Karpas-422 (cell line): ENCODE data around the gene UGT1A8. TPM values are rescaled to one million over a fixed set of nuclear protein-coding genes. Genes with fewer than 3 reads are reported as not detected.

ENCODE experiments used
- DNase-seq: peaks from one replicate; pipeline ENCODE4 v3.0.0-alpha.2; 2015
- H2AFZ ChIP-seq: fragments of 200-600 bp; sonication (generic); 2 replicates; pipeline ENCODE4 v1.6.1; 2014; ENCODE audit warnings: antibody characterized with exemption, low read length, mixed read lengths
- H3K27ac ChIP-seq: fragments of 200-600 bp; sonication (generic); 2 replicates; pipeline ENCODE4 v1.5.1; 2014; ENCODE audit warnings: mild to moderate bottlenecking, low read length, moderate library complexity
- H3K27me3 ChIP-seq: fragments of 200-600 bp; sonication (generic); 2 replicates; pipeline ENCODE4 v1.6.1; 2014; ENCODE audit warnings: low read length, mixed read lengths
- H3K36me3 ChIP-seq: fragments of 200-600 bp; sonication (generic); 2 replicates; pipeline ENCODE4 v1.6.1; 2014; ENCODE audit warnings: low read length, mixed read lengths; ENCODE audit not compliant: insufficient read depth
- H3K4me1 ChIP-seq: fragments of 200-600 bp; sonication (generic); 2 replicates; pipeline ENCODE4 v1.6.1; 2014; ENCODE audit warnings: mild to moderate bottlenecking, low read length, mixed read lengths
- H3K4me2 ChIP-seq: fragments of 200-600 bp; sonication (generic); 2 replicates; pipeline ENCODE4 v1.6.1; 2014; ENCODE audit warnings: low read length, low read depth, mild to moderate bottlenecking; ENCODE audit not compliant: poor library complexity, severe bottlenecking
- H3K4me3 ChIP-seq: fragments of 200-600 bp; sonication (generic); 2 replicates; pipeline ENCODE4 v1.5.1; 2014; ENCODE audit warnings: mild to moderate bottlenecking, antibody characterized with exemption, low read length, mixed read lengths
- H3K79me2 ChIP-seq: fragments of 200-600 bp; sonication (generic); 2 replicates; pipeline ENCODE4 v1.6.1; 2014; ENCODE audit warnings: mild to moderate bottlenecking, low read length, mixed read lengths
- H3K9ac ChIP-seq: fragments of 200-600 bp; sonication (generic); 2 replicates; pipeline ENCODE4 v1.6.0; 2014; ENCODE audit warnings: low read length
- H3K9me2 ChIP-seq: fragments of 200-600 bp; sonication (generic), shearing (Covaris generic); replicated peaks from 2 replicates; pipeline ENCODE4 v1.6.0; 2014; ENCODE audit warnings: mild to moderate bottlenecking, low read length, moderate library complexity; ENCODE audit not compliant: insufficient read depth
- H3K9me3 ChIP-seq: fragments of 300-700, 200-600 bp; sonication (generic); 2 replicates; pipeline ENCODE4 v1.6.1; 2014; ENCODE audit warnings: low read length, mixed read lengths
- H4K20me1 ChIP-seq: fragments of 200-600 bp; sonication (generic); 2 replicates; pipeline ENCODE4 v1.6.1; 2014; ENCODE audit warnings: mild to moderate bottlenecking, antibody characterized with exemption, low read length, low read depth; ENCODE audit not compliant: insufficient read depth
- total RNA-seq: library from RNA; depleted of rRNA; stranded (reverse); fragments of >200 nt; shearing (Covaris generic); gene quantifications from 2 replicates; pipeline ENCODE4 v1.2.3, GENCODE V29; 2014; ENCODE audit warnings: low replicate concordance

UGT1A8 gene
- total RNA-seq, 1 experiment from 2014 or later: not detected

GRCh38 chr2:233680361-233681045, 63.1 kb downstream of the UGT1A8 start:
- no peaks in the 10 kb centered on the region for H3K27me3 ChIP-seq
- H3K4me1 ChIP-seq: peaks cover 30% of the 10 kb centered on the region
- no peaks in the 10 kb centered on the region for H4K20me1 ChIP-seq
- no peak overlapping the region for H3K4me3 ChIP-seq
- H3K4me2 ChIP-seq: no peak overlapping the region
- H3K9ac ChIP-seq: no peak overlapping the region
- DNase-seq: peak; percentile 16
- H3K79me2 ChIP-seq: no peaks in the 10 kb centered on the region
- H2AFZ ChIP-seq: no peak overlapping the region
- H3K9me3 ChIP-seq: no peaks in the 10 kb centered on the region
- H3K27ac ChIP-seq: no peak overlapping the region
- no peaks in the 10 kb centered on the region for H3K36me3 ChIP-seq
- no peaks in the 10 kb centered on the region for H3K9me2 ChIP-seq

GRCh38 chr2:233681521-233682099, 64.2 kb downstream of the UGT1A8 start, which contains the start of gene UGT1A7:
Gene UGT1A7, plus strand, starts transcription at chr2:233681901. Its CDS starts 37 bp downstream, at chr2:233681938.
- Histone ChIP-seq H3K9ac (no peak within 1 kb of the TSS), H3K9me2 (no peaks in the 10 kb centered on the region), H4K20me1 (no peaks in the 10 kb centered on the region), H3K9me3 (no peaks in the 10 kb centered on the region), H3K79me2 (no peaks in the 10 kb centered on the region), H3K36me3 (no peaks in the 10 kb centered on the region), H3K4me3 (no peak within 1 kb of the TSS), H3K4me1 (peaks cover 30% of the 10 kb centered on the region), H3K27me3 (no peaks in the 10 kb centered on the region), H3K4me2 (peak within 1 kb of the TSS; percentile 14), H3K27ac (no peak within 1 kb of the TSS), H2AFZ (no peak within 1 kb of the TSS)
- DNase-seq: peak; percentile 21

- Histone ChIP-seq H3K9me2 (no peaks in the 10 kb centered on the region), H3K36me3 (no peaks in the 10 kb centered on the region), H3K4me1 (peaks cover 12% of the 10 kb centered on the region), H4K20me1 (no peaks in the 10 kb centered on the region), H3K9me3 (no peaks in the 10 kb centered on the region), H3K27me3 (no peaks in the 10 kb centered on the region), H2AFZ (no peak overlapping the region), H3K79me2 (no peaks in the 10 kb centered on the region), H3K4me2 (no peak overlapping the region), H3K9ac (no peak overlapping the region), H3K4me3 (no peak overlapping the region), H3K27ac (no peak overlapping the region)
- DNase-seq: peak; percentile 17
Measured at GRCh38 chr2:233684640-233685039, 67.2 kb downstream of the UGT1A8 start.

GRCh38 chr2:233686928-233687327, 69.5 kb downstream of the UGT1A8 start:
- Histone ChIP-seq H3K9me3 (no peaks in the 10 kb centered on the region), H3K27ac (no peak overlapping the region), H3K27me3 (no peaks in the 10 kb centered on the region), H3K4me3 (no peak overlapping the region), H4K20me1 (no peaks in the 10 kb centered on the region), H3K9ac (no peak overlapping the region), H2AFZ (no peak overlapping the region), H3K79me2 (no peaks in the 10 kb centered on the region), H3K4me1 (peaks cover 12% of the 10 kb centered on the region), H3K9me2 (no peaks in the 10 kb centered on the region), H3K4me2 (no peak overlapping the region), H3K36me3 (no peaks in the 10 kb centered on the region)
- DNase-seq: peak; percentile 27

- Histone ChIP-seq H3K27me3 (no peaks in the 10 kb centered on the region), H3K79me2 (no peaks in the 10 kb centered on the region), H4K20me1 (no peaks in the 10 kb centered on the region), H3K36me3 (no peaks in the 10 kb centered on the region), H3K9me2 (no peaks in the 10 kb centered on the region), H3K4me1 (peaks cover 1% of the 10 kb centered on the region), H3K9ac (no peak overlapping the region), H3K27ac (no peak overlapping the region), H3K9me3 (no peaks in the 10 kb centered on the region), H3K4me2 (no peak overlapping the region), H2AFZ (no peak overlapping the region), H3K4me3 (no peak overlapping the region)
- DNase-seq: peak; percentile 38
Measured at GRCh38 chr2:233688341-233688740, 70.9 kb downstream of the UGT1A8 start.

- Histone ChIP-seq H3K27me3 (no peaks in the 10 kb centered on the region), H3K9me2 (no peaks in the 10 kb centered on the region), H3K9me3 (no peaks in the 10 kb centered on the region), H3K4me2 (no peak overlapping the region), H2AFZ (no peak overlapping the region), H3K36me3 (no peaks in the 10 kb centered on the region), H3K4me1 (no peaks in the 10 kb centered on the region), H3K79me2 (no peaks in the 10 kb centered on the region), H3K27ac (no peak overlapping the region), H4K20me1 (no peaks in the 10 kb centered on the region), H3K9ac (no peak overlapping the region), H3K4me3 (no peak overlapping the region)
- DNase-seq: peak; percentile 2
Measured at GRCh38 chr2:233689031-233689430, 71.6 kb downstream of the UGT1A8 start.

GRCh38 chr2:233689501-233689900, 72.1 kb downstream of the UGT1A8 start:
- Histone ChIP-seq H2AFZ (no peak overlapping the region), H3K79me2 (no peaks in the 10 kb centered on the region), H3K9me2 (no peaks in the 10 kb centered on the region), H3K36me3 (no peaks in the 10 kb centered on the region), H3K27me3 (no peaks in the 10 kb centered on the region), H3K4me1 (no peaks in the 10 kb centered on the region), H3K9me3 (no peaks in the 10 kb centered on the region), H3K27ac (no peak overlapping the region), H3K9ac (no peak overlapping the region), H3K4me2 (no peak overlapping the region), H4K20me1 (no peaks in the 10 kb centered on the region), H3K4me3 (no peak overlapping the region)
- DNase-seq: peak; percentile 32

- no peaks in the 10 kb centered on the region for H3K9me3 ChIP-seq
- H2AFZ ChIP-seq: no peak overlapping the region
- H3K4me1 ChIP-seq: no peaks in the 10 kb centered on the region
- no peak overlapping the region for H3K4me3 ChIP-seq
- no peaks in the 10 kb centered on the region for H3K27me3 ChIP-seq
- H3K27ac ChIP-seq: no peak overlapping the region
- no peaks in the 10 kb centered on the region for H3K36me3 ChIP-seq
- H4K20me1 ChIP-seq: no peaks in the 10 kb centered on the region
- no peak overlapping the region for H3K9ac ChIP-seq
- H3K79me2 ChIP-seq: no peaks in the 10 kb centered on the region
- H3K9me2 ChIP-seq: no peaks in the 10 kb centered on the region
- no peak overlapping the region for H3K4me2 ChIP-seq
- DNase-seq: no peak
Measured at GRCh38 chr2:233690444-233690843, 73.0 kb downstream of the UGT1A8 start.
